Measurements from ENCODE around the gene TUBB2B. TPM values are rescaled to one million over a fixed set of nuclear protein-coding genes. Genes with fewer than 3 reads are reported as not detected.

Gene TUBB2B
- total and polyA plus RNA-seq, 9 of the 15 experiments (the other 6 are each of a cell fraction or from before 2014, with no cell fraction given): 0.11 to 9.7 (median 4.6) TPM

GRCh38 chr6:3209114-3210023, 18.1 kb downstream of the TUBB2B start (continued):
- TF ChIP-seq ZBTB8A (IDR thresholded peaks at IDR 0.05; ENCODE audit: partially characterized antibody) (no peak), ZNF12 (CRISPR knock-in tag; IDR thresholded peaks at IDR 0.05) (peak; percentile 99), NCOR1 (IDR thresholded peaks at IDR 0.05) (no peak), PREB (CRISPR knock-in tag; IDR thresholded peaks at IDR 0.05) (no peak), CCNT2 (IDR thresholded peaks at IDR 0.05; ENCODE audit: borderline replicate concordance, extremely low read depth, insufficient read length, low read depth, low read length) (no peak), MED1 (CRISPR knock-in tag; IDR thresholded peaks at IDR 0.05; ENCODE audit: borderline replicate concordance) (no peak), CHD2 (IDR thresholded peaks at IDR 0.05; ENCODE audit: low read depth, low read length) (no peak), JUN (IDR thresholded peaks at IDR 0.05; ENCODE audit: borderline replicate concordance, low read depth, low read length) (peak; percentile 95), JUN (CRISPR knock-in tag; IDR thresholded peaks at IDR 0.05; ENCODE audit: borderline replicate concordance) (no peak), EGR1 (conservative IDR thresholded peaks at IDR 0.05) (peak; percentile 71), SMAD3 (CRISPR knock-in tag; conservative IDR thresholded peaks at IDR 0.05) (no peak; the same call in 1 of the 2 replicates), ZEB2 (IDR thresholded peaks at IDR 0.05) (peak; percentile 65), PRPF4 (IDR thresholded peaks at IDR 0.05; ENCODE audit: insufficient read depth, low read depth, low read length, poor library complexity, severe bottlenecking) (no peak), FOS (IDR thresholded peaks at IDR 0.05; ENCODE audit: extremely low read depth, insufficient read length) (peak; percentile 58), ZNF699 (CRISPR knock-in tag; IDR thresholded peaks at IDR 0.05; ENCODE audit: insufficient replicate concordance) (no peak), MAFF (IDR thresholded peaks at IDR 0.05; ENCODE audit: low read length) (peak; percentile 68), HDAC6 (IDR thresholded peaks at IDR 0.05; ENCODE audit: low read depth, low read length) (no peak), KDM4B (IDR thresholded peaks at IDR 0.05; ENCODE audit: borderline replicate concordance in 2 of 2, low read depth in 1 of 2) (no peak; a peak in 1 of 4 replicates), FOXO4 (CRISPR knock-in tag; IDR thresholded peaks at IDR 0.05) (no peak), SAFB (IDR thresholded peaks at IDR 0.05; ENCODE audit: borderline replicate concordance, low read depth, low read length) (no peak), CHD4 (IDR thresholded peaks at IDR 0.05; ENCODE audit: insufficient read depth, insufficient replicate concordance, low read depth, low read length, poor library complexity, severe bottlenecking) (no peak), ZNF77 (CRISPR knock-in tag; IDR thresholded peaks at IDR 0.05) (no peak), PPARD (CRISPR knock-in tag; IDR thresholded peaks at IDR 0.05) (no peak), ZNF644 (tag; IDR thresholded peaks at IDR 0.05; ENCODE audit: low read depth) (no peak), LCOR (CRISPR knock-in tag; IDR thresholded peaks at IDR 0.05) (peak; percentile 65; the same call in 1 of the 2 replicates), RAD21 (CRISPR knock-in tag; conservative IDR thresholded peaks at IDR 0.05 in 1 of 2, IDR thresholded peaks at IDR 0.05 in 1 of 2) (peak; percentile 86 to 91), RBM25 (IDR thresholded peaks at IDR 0.05; ENCODE audit: low read depth, low read length, severe bottlenecking) (no peak)
